Islet precursor cell (in vitro differentiated cells): ENCODE data around the gene THSD7A.

ENCODE experiments used
- DNase-seq: peaks from one replicate; pipeline ENCODE4 v3.0.0-alpha.2; 2018

Gene THSD7A

GRCh38 chr7:11376529-11376928 is 455.5 kb downstream of the THSD7A start:
- no peak for DNase-seq

- DNase-seq, result no peak
These were observed 457.4 kb downstream of the THSD7A start for GRCh38 chr7:11374629-11375028.

- DNase-seq, result no peak
These were observed 458.4 kb downstream of the THSD7A start for GRCh38 chr7:11373546-11374142.

- DNase-seq, result no peak
These were observed 462.3 kb downstream of the THSD7A start for GRCh38 chr7:11369696-11370095.

GRCh38 chr7:11366118-11366517 is 465.9 kb downstream of the THSD7A start:
- no peak for DNase-seq

- DNase-seq, result no peak
These were observed 473.4 kb downstream of the THSD7A start for GRCh38 chr7:11358637-11359036.

GRCh38 chr7:11355399-11356005 is 476.5 kb downstream of the THSD7A start:
- no peak for DNase-seq

GRCh38 chr7:11346302-11346701 is 485.7 kb downstream of the THSD7A start:
- DNase-seq, result no peak

GRCh38 chr7:11345621-11346020 is 486.4 kb downstream of the THSD7A start:
- DNase-seq, result no peak

GRCh38 chr7:11343818-11344413 is 488.1 kb downstream of the THSD7A start:
- no peak for DNase-seq

GRCh38 chr7:11343136-11343535 is 488.9 kb downstream of the THSD7A start:
- no peak for DNase-seq

- no peak for DNase-seq
These were observed 490.6 kb downstream of the THSD7A start for GRCh38 chr7:11341285-11341944.

GRCh38 chr7:11336432-11336831 is 495.6 kb downstream of the THSD7A start:
- no peak for DNase-seq

GRCh38 chr7:11335947-11336346 is 496.1 kb downstream of the THSD7A start:
- DNase-seq, result no peak

GRCh38 chr7:11332865-11333228 is 499.2 kb downstream of the THSD7A start:
- DNase-seq, result no peak

- DNase-seq, result no peak
These were observed 499.7 kb downstream of the THSD7A start for GRCh38 chr7:11332186-11332864.

- DNase-seq, result no peak
These were observed 500.6 kb downstream of the THSD7A start for GRCh38 chr7:11331128-11332102.

- DNase-seq, result no peak
These were observed 501.3 kb downstream of the THSD7A start for GRCh38 chr7:11330717-11331116.

GRCh38 chr7:11330208-11330607 is 501.8 kb downstream of the THSD7A start:
- no peak for DNase-seq

GRCh38 chr7:11329626-11330025 is 502.4 kb downstream of the THSD7A start:
- no peak for DNase-seq

GRCh38 chr7:11328309-11328708 is 503.7 kb downstream of the THSD7A start:
- DNase-seq, result peak; percentile 74

- DNase-seq, result no peak
These were observed 504.4 kb downstream of the THSD7A start for GRCh38 chr7:11327633-11328032.
